Cardiac muscle cell (in vitro differentiated cells and primary cell): ENCODE results near the gene CIBAR2. TPM values are rescaled to one million over a fixed set of nuclear protein-coding genes. Genes with fewer than 3 reads are reported as not detected.
A peak's percentile ranks its signal among the peaks of the same experiment; 100 is the strongest.

Experiments used
- DNase-seq, 2 donors: peaks; one replicate each; pipeline versions ENCODE4 v3.0.0 to v3.0.0-alpha.2; 2010 to 2017; ENCODE audit warnings: low read depth in 1 of 2, low spot score in 1 of 2
- H3K27ac ChIP-seq: fragments of 200-600 bp; sonication (generic); 2 replicates; pipeline ENCODE4 v1.5.1; 2016
- H3K27me3 ChIP-seq: fragments of 200-600 bp; sonication (generic); 2 replicates; pipeline ENCODE4 v1.6.0; 2016; ENCODE audit warnings: control low read depth
- H3K36me3 ChIP-seq: fragments of 200-600 bp; sonication (generic); 2 replicates; pipeline ENCODE4 v1.5.1; 2016; ENCODE audit warnings: control low read depth
- H3K4me1 ChIP-seq: fragments of 200-600 bp; sonication (generic); 2 replicates; pipeline ENCODE4 v1.8.1; 2017; ENCODE audit warnings: low read depth, mild to moderate bottlenecking, mixed run types
- H3K4me3 ChIP-seq: fragments of 200-600 bp; sonication (generic); 2 replicates; pipeline ENCODE4 v1.5.1; 2016; ENCODE audit warnings: mild to moderate bottlenecking
- H3K9me3 ChIP-seq: fragments of 200-600 bp; sonication (generic); 2 replicates; pipeline ENCODE4 v1.5.1; 2017; ENCODE audit warnings: low read depth, mild to moderate bottlenecking, control low read depth
- polyA plus RNA-seq: library from polyadenylated mRNA; unstranded; fragments of >200 nt; fragmentation: Nextera tagmentation; extraction: Ambion mirVana; gene quantifications from 2 replicates; pipeline ENCODE4 v1.2.1, GENCODE V29; 2016
- total RNA-seq: library from RNA; depleted of rRNA; stranded (reverse); fragments of >200 nt; gene quantifications from 2 replicates; pipeline ENCODE4 v1.2.3, GENCODE V29; 2016
- TF ChIP-seq, protein P1 (sequence below): IDR thresholded peaks from 2 replicates; pipeline ENCODE4 v1.5.1; 2012; ENCODE audit warnings: low read depth, mild to moderate bottlenecking, low read length

The CIBAR2 gene
- total and polyA plus RNA-seq, 2 experiments from 2014 or later, result not detected

DNA sequence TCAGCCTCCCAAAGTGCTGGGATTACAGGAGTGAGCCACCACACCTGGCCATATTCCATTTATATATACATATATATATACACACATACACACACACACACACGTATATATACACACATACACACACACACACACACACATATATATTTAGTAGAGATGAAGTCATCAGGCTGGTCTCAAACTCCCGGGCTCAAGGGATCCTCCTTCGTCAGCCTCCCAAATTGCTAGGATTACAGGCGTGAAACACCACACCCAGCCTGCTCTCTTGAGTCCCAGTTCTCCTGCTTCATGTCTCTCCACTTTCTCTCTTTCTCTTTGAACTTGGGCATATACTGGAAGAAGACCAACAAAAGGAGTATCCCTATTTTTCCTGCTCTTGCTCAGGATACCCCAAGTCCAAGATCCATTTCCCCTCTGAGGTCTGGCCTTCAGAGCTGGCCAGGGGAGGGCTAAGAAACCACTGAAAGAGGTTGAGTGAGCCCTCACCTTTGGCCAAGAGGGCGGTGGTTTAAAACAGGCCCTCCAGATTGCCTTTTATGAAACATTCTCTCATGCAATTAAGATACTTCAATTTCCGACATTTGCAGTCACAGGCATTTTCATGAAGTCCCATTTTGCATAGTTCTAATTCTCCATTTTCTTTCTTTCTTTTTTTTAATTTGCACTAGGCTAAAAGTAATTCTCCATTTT lies 37.9 kb downstream of the CIBAR2 start:
- H3K27me3 ChIP-seq, result no peaks in the 10 kb centered on the region
- H3K27ac ChIP-seq, result no peak overlapping the region
- no peaks in the 10 kb centered on the region for H3K4me1 ChIP-seq
- TF ChIP-seq, protein P1, sequence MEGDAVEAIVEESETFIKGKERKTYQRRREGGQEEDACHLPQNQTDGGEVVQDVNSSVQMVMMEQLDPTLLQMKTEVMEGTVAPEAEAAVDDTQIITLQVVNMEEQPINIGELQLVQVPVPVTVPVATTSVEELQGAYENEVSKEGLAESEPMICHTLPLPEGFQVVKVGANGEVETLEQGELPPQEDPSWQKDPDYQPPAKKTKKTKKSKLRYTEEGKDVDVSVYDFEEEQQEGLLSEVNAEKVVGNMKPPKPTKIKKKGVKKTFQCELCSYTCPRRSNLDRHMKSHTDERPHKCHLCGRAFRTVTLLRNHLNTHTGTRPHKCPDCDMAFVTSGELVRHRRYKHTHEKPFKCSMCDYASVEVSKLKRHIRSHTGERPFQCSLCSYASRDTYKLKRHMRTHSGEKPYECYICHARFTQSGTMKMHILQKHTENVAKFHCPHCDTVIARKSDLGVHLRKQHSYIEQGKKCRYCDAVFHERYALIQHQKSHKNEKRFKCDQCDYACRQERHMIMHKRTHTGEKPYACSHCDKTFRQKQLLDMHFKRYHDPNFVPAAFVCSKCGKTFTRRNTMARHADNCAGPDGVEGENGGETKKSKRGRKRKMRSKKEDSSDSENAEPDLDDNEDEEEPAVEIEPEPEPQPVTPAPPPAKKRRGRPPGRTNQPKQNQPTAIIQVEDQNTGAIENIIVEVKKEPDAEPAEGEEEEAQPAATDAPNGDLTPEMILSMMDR, result no peak
- DNase-seq, result no peak
- no peaks in the 10 kb centered on the region for H3K36me3 ChIP-seq
- H3K4me3 ChIP-seq, result no peak overlapping the region
- H3K9me3 ChIP-seq, result no peaks in the 10 kb centered on the region

DNA sequence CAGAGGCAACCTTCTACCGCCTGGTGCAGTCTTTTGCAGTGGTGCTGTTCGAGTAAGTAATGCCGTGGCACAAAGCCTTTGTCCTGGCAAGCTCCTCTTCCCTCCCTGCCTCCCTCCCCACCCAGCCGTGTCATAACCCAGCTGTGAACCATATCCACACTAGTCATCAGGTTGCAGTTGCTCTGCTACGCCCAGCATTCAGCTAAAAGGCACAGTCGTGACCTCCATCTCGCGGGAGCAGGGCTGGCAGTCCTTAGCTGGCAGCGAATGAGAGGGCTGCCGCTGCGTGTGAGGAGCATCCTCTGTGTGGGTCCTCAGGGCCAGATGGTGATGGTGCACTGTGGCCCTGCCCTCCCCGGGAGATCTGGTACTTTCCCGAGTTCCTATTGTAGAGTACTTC lies 39.3 kb downstream of the CIBAR2 start:
- no peaks in the 10 kb centered on the region for H3K4me1 ChIP-seq
- TF ChIP-seq, protein P1, result no peak
- no peak overlapping the region for H3K4me3 ChIP-seq
- no peaks in the 10 kb centered on the region for H3K9me3 ChIP-seq
- H3K27me3 ChIP-seq, result no peaks in the 10 kb centered on the region
- no peak overlapping the region for H3K27ac ChIP-seq
- H3K36me3 ChIP-seq, result no peaks in the 10 kb centered on the region
- DNase-seq, result peak in 1 of 2 donors; percentile 78

DNA sequence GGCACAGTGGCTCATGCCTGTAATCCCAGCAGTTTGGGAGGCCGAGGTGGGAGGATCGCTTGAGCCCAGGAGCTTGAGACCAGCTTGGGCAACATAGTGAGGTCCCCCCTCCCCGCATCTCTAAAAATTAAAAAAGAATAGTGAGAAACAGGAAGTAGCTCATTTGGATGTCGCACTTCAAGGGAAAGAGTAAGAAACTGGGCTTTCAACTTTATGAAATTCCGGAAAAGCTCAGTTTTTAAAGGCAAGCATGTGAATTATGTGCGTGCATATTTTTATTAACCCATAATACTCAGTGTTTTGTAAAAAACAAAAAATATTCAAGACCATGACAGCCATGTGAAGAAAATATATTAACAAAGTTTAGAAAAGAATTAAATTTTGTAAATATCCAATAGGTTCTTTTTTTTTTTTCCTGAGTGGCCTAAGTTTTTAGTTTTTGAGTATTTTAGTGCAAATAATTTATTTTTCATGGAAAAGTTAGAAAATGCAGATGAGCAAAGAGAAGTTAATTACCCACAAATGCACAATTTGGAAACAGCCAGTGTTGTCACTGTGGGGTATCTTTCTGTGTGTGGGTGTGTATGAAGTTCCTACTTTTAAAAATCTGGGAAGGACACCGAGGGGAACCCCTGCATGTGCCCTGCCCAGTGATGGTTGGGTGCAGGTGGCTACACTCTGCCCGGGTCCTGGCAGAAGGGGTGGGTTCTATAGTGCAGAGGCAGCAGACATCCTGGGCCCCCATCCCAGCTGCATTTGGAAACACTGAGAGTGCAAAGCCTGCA lies 40.0 kb downstream of the CIBAR2 start:
- no peak for DNase-seq
- H3K4me1 ChIP-seq, result no peaks in the 10 kb centered on the region
- H3K36me3 ChIP-seq, result no peaks in the 10 kb centered on the region
- H3K9me3 ChIP-seq, result no peaks in the 10 kb centered on the region
- TF ChIP-seq, protein P1, result no peak
- H3K4me3 ChIP-seq, result no peak overlapping the region
- H3K27ac ChIP-seq, result no peak overlapping the region
- H3K27me3 ChIP-seq, result no peaks in the 10 kb centered on the region

DNA sequence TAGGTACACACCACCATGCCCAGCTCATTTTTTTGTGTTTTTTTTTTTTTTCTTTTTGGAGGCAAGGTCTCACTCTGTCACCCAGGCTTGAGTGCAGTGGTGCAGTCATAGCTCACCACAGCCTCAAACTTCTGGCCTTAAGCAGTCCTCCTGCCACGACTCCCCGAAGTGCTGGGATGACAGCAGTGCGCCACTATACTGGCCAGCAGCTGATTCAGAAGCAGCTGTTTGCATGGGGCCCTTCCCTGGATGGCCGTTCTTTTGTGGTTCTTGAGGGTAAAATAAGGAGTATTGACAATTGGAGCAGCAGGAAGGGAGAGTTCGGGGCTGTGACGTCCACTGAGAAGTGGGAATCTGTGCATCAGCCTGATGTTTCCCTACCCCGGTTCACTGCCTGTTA lies 43.1 kb downstream of the CIBAR2 start:
- TF ChIP-seq, protein P1, result no peak
- Histone ChIP-seq H3K9me3 (no peaks in the 10 kb centered on the region), H3K27me3 (no peaks in the 10 kb centered on the region), H3K4me1 (peaks cover 3% of the 10 kb centered on the region), H3K4me3 (no peak overlapping the region), H3K27ac (no peak overlapping the region), H3K36me3 (no peaks in the 10 kb centered on the region)
- no peak for DNase-seq

DNA sequence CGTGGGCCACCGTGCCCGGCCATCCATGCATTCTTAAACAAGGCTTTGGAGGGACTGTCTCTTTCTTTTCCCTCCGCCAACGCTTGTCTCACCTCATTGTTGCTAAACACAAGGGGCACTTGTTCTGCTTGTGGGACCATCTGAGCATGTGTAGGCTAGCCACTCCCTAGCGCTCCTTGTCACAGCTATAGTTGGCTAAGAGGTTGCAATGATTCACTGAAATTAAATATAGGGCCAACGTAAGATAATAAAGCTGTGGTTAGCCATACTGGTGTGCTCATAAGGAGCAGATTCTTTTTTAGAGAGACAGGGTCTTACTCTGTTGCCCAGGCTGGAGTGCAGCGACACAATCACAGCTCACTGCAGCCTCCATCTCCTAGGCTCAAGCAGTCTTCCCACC lies 43.5 kb downstream of the CIBAR2 start:
- no peaks in the 10 kb centered on the region for H3K27me3 ChIP-seq
- no peaks in the 10 kb centered on the region for H3K36me3 ChIP-seq
- H3K9me3 ChIP-seq, result no peaks in the 10 kb centered on the region
- TF ChIP-seq, protein P1, result no peak
- peaks cover 3% of the 10 kb centered on the region for H3K4me1 ChIP-seq
- no peak for DNase-seq
- no peak overlapping the region for H3K4me3 ChIP-seq
- no peak overlapping the region for H3K27ac ChIP-seq
